AG04449 (cell line): Measurements from ENCODE around the gene MMP3.

ENCODE experiments used
- CTCF ChIA-PET: fragments of 350-600 bp; formaldehyde crosslinking; extraction: SDS; loops from one replicate; lab custom pipeline; 2021; ENCODE audit warnings: antibody characterized with exemption; lab: Yijun Ruan, JAX
- POLR2A ChIA-PET: fragments of 400-600, 350-600 bp; formaldehyde crosslinking; extraction: SDS; loops from one replicate; lab custom pipeline; 2020; ENCODE audit warnings: antibody characterized with exemption, inconsistent platforms; lab: Yijun Ruan, JAX
- DNase-seq: peaks from one replicate; pipeline ENCODE4 v3.0.0-alpha.2; 2010; ENCODE audit warnings: low read depth, low spot score
- H3K4me3 ChIP-seq: 2 replicates; pipeline ENCODE4 v1.5.1; 2011; ENCODE audit warnings: low read depth, mild to moderate bottlenecking, control low read depth, low read length
- CTCF ChIP-seq: IDR thresholded peaks from one replicate; pipeline ENCODE4 v1.5.1; 2011; ENCODE audit warnings: mild to moderate bottlenecking, moderate library complexity, low read length, control low read depth, inconsistent platforms; ENCODE audit not compliant: insufficient read depth; ENCODE audit errors: missing control alignments

Gene MMP3

GRCh38 chr11:102837646-102838045 is 5.8 kb downstream of the MMP3 start:
- H3K4me3 ChIP-seq = no peak overlapping the region
- ChIA-PET CTCF (interaction anchor here (2.3 kb wide), 1 partner anchor 103 kb away, joined by 11 read pairs; no protein-coding TSS in a partner anchor), POLR2A (no interaction called here)
- no peak for TF ChIP-seq CTCF
- no peak for DNase-seq

- TF ChIP-seq CTCF = no peak
- ChIA-PET POLR2A (interaction anchor here (0.6 kb wide), 1 partner anchor 258 kb away, joined by 3 read pairs; no protein-coding TSS in a partner anchor), CTCF (interaction anchor here (0.7 to 2.3 kb wide), 4 partner anchors 27 to 220 kb away, joined by 3 to 11 read pairs (median 6); no protein-coding TSS in a partner anchor)
These were observed 6.3 kb downstream of the MMP3 start for GRCh38 chr11:102837156-102837555.

GRCh38 chr11:102836290-102836875 is 7.0 kb downstream of the MMP3 start:
- peak; percentile 56 for DNase-seq
- TF ChIP-seq CTCF = no peak
- no peak overlapping the region for H3K4me3 ChIP-seq
- ChIA-PET CTCF (interaction anchor here (0.7 to 2.3 kb wide), 9 partner anchors 9 to 221 kb away, joined by 3 to 11 read pairs (median 3); no protein-coding TSS in a partner anchor), POLR2A (no interaction called here)

More at GRCh38 chr11:102837156-102837555, 6.3 kb downstream of the MMP3 start:
- DNase-seq = no peak
- no peak overlapping the region for H3K4me3 ChIP-seq

- TF ChIP-seq CTCF = no peak
- ChIA-PET CTCF (interaction anchor here (1.0 to 1.6 kb wide), 5 partner anchors 12 to 112 kb away, joined by 3 to 14 read pairs (median 5); no protein-coding TSS in a partner anchor), POLR2A (no interaction called here)
- no peak overlapping the region for H3K4me3 ChIP-seq
- no peak for DNase-seq
These were observed 9.7 kb downstream of the MMP3 start for GRCh38 chr11:102833731-102834130.

- no peak for TF ChIP-seq CTCF
- H3K4me3 ChIP-seq = no peak overlapping the region
- DNase-seq = no peak
- ChIA-PET CTCF (interaction anchor here (2.2 to 3.9 kb wide), 4 partner anchors 7 to 109 kb away, joined by 7 to 54 read pairs (median 13); no protein-coding TSS in a partner anchor), POLR2A (no interaction called here)
These were observed 10.8 kb downstream of the MMP3 start for GRCh38 chr11:102832612-102833011.

GRCh38 chr11:102831489-102832440 is 11.6 kb downstream of the MMP3 start:
- H3K4me3 ChIP-seq = peak overlapping the region; percentile 52
- TF ChIP-seq CTCF = peak; percentile 83
- ChIA-PET CTCF (interaction anchor here (0.6 to 3.9 kb wide), 29 partner anchors 8 to 226 kb away, joined by 3 to 54 read pairs (median 5); partner anchors contain the start of gene MMP3), POLR2A (no interaction called here)
- no peak for DNase-seq
